IMR-90 (cell line): Measurements from ENCODE around the gene GGT5.
A peak's percentile ranks its signal among the peaks of the same experiment; 100 is the strongest.
"Not testable (repeated sequence)": the region's sequence is repeated elsewhere in the genome, so short reads cannot be mapped to it uniquely, and the experiment has no call there.

ENCODE experiments used
- CEBPB ChIP-seq: IDR thresholded peaks from 2 replicates; pipeline ENCODE4 v1.6.1; 2012; ENCODE audit warnings: low read depth, low read length, improper control_type of control experiment
- MXI1 ChIP-seq: IDR thresholded peaks from 2 replicates; pipeline ENCODE4 v1.6.1; 2012; ENCODE audit warnings: low read depth, mild to moderate bottlenecking, low read length, moderate library complexity, borderline replicate concordance
- POLR2A ChIP-seq: IDR thresholded peaks from 2 replicates; pipeline ENCODE4 v1.6.1; 2012; ENCODE audit warnings: mild to moderate bottlenecking, low read depth, low read length
- TF ChIP-seq, protein P1 (sequence below): conservative IDR thresholded peaks from 2 replicates; pipeline ENCODE4 v1.5.1; 2012; ENCODE audit warnings: mild to moderate bottlenecking, low read depth, low read length, improper control_type of control experiment

DNA sequence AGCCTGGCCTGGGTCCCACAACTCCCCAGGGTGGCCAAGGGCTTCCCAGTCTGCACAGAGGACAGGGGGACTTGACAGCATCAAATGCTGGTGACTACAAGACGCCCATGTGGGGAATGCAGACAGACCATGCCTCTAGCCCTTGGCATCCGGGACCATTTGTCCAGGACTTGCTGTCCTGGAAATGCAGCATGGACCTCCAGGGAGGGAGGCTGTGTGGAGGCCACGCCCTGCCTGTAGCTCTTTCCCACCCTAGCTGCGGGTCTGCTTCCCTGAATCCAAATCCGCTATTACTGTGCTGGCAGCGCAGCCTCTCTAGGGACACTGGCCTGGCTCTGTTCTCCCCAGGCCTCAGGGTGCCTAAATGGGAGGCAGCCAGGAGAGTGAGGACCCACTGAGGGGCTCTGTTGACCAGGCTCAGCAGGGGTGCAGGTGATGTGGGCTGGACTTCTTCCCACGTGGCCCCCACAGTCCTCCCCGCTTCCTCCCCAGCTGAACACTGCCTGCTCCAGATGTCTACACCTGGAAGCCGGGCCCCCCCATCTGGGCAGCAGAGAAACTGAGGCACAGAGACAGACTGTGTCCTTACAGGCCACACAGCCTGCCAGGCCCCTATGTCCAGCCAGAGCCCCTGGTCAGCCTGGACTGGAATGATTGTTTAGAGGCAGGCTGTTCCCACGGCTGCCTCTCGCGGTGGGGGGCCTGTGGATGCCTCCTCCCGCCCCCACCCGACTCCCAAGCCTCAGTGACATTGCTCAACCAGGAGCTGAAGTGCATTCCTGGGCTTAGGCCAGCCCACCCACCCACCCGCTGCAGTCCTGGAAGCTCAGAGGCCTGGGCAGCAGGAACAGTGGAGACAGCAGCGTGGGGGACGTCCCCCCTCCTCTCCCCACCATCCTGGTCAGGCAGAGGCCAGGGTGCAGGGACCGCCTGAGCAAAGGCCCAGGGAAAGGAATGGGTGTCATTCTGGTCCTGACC, 991 bp upstream of the GGT5 start:
- TF ChIP-seq, protein P1, sequence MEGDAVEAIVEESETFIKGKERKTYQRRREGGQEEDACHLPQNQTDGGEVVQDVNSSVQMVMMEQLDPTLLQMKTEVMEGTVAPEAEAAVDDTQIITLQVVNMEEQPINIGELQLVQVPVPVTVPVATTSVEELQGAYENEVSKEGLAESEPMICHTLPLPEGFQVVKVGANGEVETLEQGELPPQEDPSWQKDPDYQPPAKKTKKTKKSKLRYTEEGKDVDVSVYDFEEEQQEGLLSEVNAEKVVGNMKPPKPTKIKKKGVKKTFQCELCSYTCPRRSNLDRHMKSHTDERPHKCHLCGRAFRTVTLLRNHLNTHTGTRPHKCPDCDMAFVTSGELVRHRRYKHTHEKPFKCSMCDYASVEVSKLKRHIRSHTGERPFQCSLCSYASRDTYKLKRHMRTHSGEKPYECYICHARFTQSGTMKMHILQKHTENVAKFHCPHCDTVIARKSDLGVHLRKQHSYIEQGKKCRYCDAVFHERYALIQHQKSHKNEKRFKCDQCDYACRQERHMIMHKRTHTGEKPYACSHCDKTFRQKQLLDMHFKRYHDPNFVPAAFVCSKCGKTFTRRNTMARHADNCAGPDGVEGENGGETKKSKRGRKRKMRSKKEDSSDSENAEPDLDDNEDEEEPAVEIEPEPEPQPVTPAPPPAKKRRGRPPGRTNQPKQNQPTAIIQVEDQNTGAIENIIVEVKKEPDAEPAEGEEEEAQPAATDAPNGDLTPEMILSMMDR: not testable (repeated sequence)
- TF ChIP-seq POLR2A, MXI1: not testable (repeated sequence)
- TF ChIP-seq CEBPB: 0 out of 2 replicates have a peak, but pooled peaks have one; percentile 35
